ENCODE data around the gene PLB1. TPM values are rescaled to one million over a fixed set of nuclear protein-coding genes. Genes with fewer than 3 reads are reported as not detected.

The PLB1 gene
- polyA plus RNA-seq, 2 of the 4 experiments (the other 2 are of a cell fraction), result 0.26 to 1.4 TPM

DNA sequence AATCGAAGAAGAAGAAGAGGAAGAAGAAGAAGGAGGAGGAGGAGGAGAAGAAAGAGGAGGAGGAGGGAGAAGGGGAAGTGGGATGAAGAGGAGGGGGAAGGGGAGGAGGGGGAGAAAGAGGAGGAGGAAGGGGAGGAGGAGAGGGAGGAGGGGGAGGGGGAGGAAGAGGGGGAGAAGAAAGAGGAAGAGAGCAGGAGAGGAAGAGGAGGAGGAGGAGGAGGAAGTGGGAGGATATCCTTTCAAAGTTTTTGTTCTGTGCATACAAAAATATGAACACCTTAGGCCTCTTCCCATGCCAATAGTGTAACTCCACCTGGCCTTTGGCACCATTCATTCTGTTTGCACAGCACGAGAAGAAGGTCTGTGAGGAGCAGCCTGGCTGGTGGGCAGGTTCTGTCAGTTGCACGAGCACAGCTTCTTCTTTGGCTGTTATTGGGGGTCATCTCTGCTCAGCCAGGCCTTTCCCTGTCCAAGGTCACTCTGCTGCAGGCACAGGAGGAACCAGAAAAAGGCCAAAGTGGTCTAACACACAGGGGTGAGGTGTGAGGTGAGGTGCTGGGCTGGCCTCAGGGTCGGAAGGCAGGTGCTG is 25.8 kb upstream of the PLB1 start:
- H3K9me3 ChIP-seq, result no peaks in the 10 kb centered on the region
- TF ChIP-seq SREBF2 (IDR thresholded peaks at IDR 0.05) (no peak), ZNF302 (CRISPR knock-in tag; IDR thresholded peaks at IDR 0.05) (no peak), KDM5A (IDR thresholded peaks at IDR 0.05) (no peak), EHF (CRISPR knock-in tag; IDR thresholded peaks at IDR 0.05) (no peak), HDAC2 (IDR thresholded peaks at IDR 0.05) (no peak), HOXB13 (CRISPR knock-in tag; IDR thresholded peaks at IDR 0.05; ENCODE audit: low read depth) (no peak), HOXA7 (CRISPR knock-in tag; IDR thresholded peaks at IDR 0.05) (no peak), HOXB5 (CRISPR knock-in tag; IDR thresholded peaks at IDR 0.05) (no peak), NPAS2 (CRISPR knock-in tag; IDR thresholded peaks at IDR 0.05; ENCODE audit: borderline replicate concordance) (no peak), RNF2 (IDR thresholded peaks at IDR 0.05; ENCODE audit: borderline replicate concordance, low read depth) (no peak), NFE2L2 (conservative IDR thresholded peaks at IDR 0.05; ENCODE audit: low read length) (no peak), POLR2A (IDR thresholded peaks at IDR 0.05; ENCODE audit: low read length) (no peak), RFX5 (IDR thresholded peaks at IDR 0.05) (no peak), BHLHE40 (IDR thresholded peaks at IDR 0.05; ENCODE audit: low read depth, low read length) (no peak)
- TF ChIP-seq, protein P1, sequence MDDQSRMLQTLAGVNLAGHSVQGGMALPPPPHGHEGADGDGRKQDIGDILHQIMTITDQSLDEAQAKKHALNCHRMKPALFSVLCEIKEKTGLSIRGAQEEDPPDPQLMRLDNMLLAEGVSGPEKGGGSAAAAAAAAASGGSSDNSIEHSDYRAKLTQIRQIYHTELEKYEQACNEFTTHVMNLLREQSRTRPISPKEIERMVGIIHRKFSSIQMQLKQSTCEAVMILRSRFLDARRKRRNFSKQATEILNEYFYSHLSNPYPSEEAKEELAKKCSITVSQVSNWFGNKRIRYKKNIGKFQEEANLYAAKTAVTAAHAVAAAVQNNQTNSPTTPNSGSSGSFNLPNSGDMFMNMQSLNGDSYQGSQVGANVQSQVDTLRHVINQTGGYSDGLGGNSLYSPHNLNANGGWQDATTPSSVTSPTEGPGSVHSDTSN (IDR thresholded peaks at IDR 0.05), result no peak
- TF ChIP-seq, protein P2, sequence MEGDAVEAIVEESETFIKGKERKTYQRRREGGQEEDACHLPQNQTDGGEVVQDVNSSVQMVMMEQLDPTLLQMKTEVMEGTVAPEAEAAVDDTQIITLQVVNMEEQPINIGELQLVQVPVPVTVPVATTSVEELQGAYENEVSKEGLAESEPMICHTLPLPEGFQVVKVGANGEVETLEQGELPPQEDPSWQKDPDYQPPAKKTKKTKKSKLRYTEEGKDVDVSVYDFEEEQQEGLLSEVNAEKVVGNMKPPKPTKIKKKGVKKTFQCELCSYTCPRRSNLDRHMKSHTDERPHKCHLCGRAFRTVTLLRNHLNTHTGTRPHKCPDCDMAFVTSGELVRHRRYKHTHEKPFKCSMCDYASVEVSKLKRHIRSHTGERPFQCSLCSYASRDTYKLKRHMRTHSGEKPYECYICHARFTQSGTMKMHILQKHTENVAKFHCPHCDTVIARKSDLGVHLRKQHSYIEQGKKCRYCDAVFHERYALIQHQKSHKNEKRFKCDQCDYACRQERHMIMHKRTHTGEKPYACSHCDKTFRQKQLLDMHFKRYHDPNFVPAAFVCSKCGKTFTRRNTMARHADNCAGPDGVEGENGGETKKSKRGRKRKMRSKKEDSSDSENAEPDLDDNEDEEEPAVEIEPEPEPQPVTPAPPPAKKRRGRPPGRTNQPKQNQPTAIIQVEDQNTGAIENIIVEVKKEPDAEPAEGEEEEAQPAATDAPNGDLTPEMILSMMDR (IDR thresholded peaks at IDR 0.05), result no peak
- TF ChIP-seq, protein P3, sequence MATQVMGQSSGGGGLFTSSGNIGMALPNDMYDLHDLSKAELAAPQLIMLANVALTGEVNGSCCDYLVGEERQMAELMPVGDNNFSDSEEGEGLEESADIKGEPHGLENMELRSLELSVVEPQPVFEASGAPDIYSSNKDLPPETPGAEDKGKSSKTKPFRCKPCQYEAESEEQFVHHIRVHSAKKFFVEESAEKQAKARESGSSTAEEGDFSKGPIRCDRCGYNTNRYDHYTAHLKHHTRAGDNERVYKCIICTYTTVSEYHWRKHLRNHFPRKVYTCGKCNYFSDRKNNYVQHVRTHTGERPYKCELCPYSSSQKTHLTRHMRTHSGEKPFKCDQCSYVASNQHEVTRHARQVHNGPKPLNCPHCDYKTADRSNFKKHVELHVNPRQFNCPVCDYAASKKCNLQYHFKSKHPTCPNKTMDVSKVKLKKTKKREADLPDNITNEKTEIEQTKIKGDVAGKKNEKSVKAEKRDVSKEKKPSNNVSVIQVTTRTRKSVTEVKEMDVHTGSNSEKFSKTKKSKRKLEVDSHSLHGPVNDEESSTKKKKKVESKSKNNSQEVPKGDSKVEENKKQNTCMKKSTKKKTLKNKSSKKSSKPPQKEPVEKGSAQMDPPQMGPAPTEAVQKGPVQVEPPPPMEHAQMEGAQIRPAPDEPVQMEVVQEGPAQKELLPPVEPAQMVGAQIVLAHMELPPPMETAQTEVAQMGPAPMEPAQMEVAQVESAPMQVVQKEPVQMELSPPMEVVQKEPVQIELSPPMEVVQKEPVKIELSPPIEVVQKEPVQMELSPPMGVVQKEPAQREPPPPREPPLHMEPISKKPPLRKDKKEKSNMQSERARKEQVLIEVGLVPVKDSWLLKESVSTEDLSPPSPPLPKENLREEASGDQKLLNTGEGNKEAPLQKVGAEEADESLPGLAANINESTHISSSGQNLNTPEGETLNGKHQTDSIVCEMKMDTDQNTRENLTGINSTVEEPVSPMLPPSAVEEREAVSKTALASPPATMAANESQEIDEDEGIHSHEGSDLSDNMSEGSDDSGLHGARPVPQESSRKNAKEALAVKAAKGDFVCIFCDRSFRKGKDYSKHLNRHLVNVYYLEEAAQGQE (IDR thresholded peaks at IDR 0.05), result no peak
- TF ChIP-seq, protein P4, sequence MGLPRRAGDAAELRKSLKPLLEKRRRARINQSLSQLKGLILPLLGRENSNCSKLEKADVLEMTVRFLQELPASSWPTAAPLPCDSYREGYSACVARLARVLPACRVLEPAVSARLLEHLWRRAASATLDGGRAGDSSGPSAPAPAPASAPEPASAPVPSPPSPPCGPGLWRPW (IDR thresholded peaks at IDR 0.05), result no peak
- ATAC-seq (no peak), DNase-seq (ENCODE audit: low read depth in 1 of 2, low spot score in 1 of 2) (no peak), FAIRE-seq (no peak)
- POLR2A ChIA-PET, result no interaction called here
- no peak overlapping the region for H3K4me3 ChIP-seq
- CTCF ChIA-PET, result interaction anchor here (0.6 to 1.3 kb wide), 4 partner anchors 18 to 786 kb away, joined by 3 to 4 read pairs (median 3); no protein-coding TSS in a partner anchor
- H3K27ac ChIP-seq, result no peak overlapping the region
- WGBS (ENCODE audit: missing lambda C conversion rate), result 69% methylated on average over 4 of the region's 4 CpGs
- H3K4me2 ChIP-seq, result no peak overlapping the region
- peaks cover 13% of the 10 kb centered on the region; the same call in 2 of the 3 replicates for H3K4me1 ChIP-seq

DNA sequence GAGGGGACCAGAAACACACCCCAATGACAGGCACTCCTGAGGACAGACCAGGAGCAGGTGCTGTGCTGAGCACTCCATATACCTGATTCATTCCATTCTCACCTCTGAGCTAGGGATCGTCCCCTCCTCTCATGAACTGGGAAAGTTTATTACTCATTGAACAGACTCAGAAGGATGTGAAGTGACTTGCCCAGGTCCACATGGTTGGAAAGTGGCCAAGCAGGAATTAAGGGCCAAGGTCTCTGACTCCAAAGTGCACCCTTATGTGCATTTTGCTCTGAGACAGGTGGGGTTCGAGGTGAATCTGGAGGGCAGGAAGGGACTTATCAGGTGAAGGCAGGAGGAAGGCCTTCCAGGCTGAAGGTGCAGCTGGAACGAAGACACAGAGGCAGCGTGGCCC is 25.1 kb upstream of the PLB1 start:
- CTCF ChIA-PET, result interaction anchor here (0.9 to 1.1 kb wide), 2 partner anchors 17 to 747 kb away, joined by 3 read pairs; no protein-coding TSS in a partner anchor
- Histone ChIP-seq H3K4me3 (no peak overlapping the region), H3K4me1 (peaks cover 13% of the 10 kb centered on the region; the same call in 2 of the 3 replicates), H3K9me3 (no peaks in the 10 kb centered on the region), H3K27ac (no peak overlapping the region), H3K4me2 (no peak overlapping the region)
- POLR2A ChIA-PET, result no interaction called here
- TF ChIP-seq HOXA7 (CRISPR knock-in tag; IDR thresholded peaks at IDR 0.05) (no peak), HEYL (CRISPR knock-in tag; IDR thresholded peaks at IDR 0.05) (no peak), CHD2 (IDR thresholded peaks at IDR 0.05; ENCODE audit: low read length, partially characterized antibody) (no peak), CBX8 (IDR thresholded peaks at IDR 0.05) (no peak), KDM1A (IDR thresholded peaks at IDR 0.05; ENCODE audit: low read depth) (no peak), BHLHE40 (IDR thresholded peaks at IDR 0.05; ENCODE audit: low read depth, low read length) (no peak), ZC3H11A (IDR thresholded peaks at IDR 0.05) (no peak), FOSB (CRISPR knock-in tag; IDR thresholded peaks at IDR 0.05) (no peak), MYC (IDR thresholded peaks at IDR 0.05; ENCODE audit: borderline replicate concordance, low read length) (no peak), POLR2A (IDR thresholded peaks at IDR 0.05; ENCODE audit: low read length) (no peak), CBX2 (IDR thresholded peaks at IDR 0.05; ENCODE audit: borderline replicate concordance, low read depth) (no peak), SREBF2 (IDR thresholded peaks at IDR 0.05) (no peak), ESRRA (IDR thresholded peaks at IDR 0.05; ENCODE audit: borderline replicate concordance, low read length) (no peak), RFX5 (IDR thresholded peaks at IDR 0.05) (no peak), EHF (CRISPR knock-in tag; IDR thresholded peaks at IDR 0.05) (no peak), KDM5A (IDR thresholded peaks at IDR 0.05) (no peak), PHF8 (IDR thresholded peaks at IDR 0.05; ENCODE audit: borderline replicate concordance, low read depth) (no peak), ZFP36 (IDR thresholded peaks at IDR 0.05; ENCODE audit: borderline replicate concordance, partially characterized antibody) (no peak), JUNB (IDR thresholded peaks at IDR 0.05) (no peak)
- TF ChIP-seq, protein P1 (IDR thresholded peaks at IDR 0.05), result no peak
- ATAC-seq, result no peak
- 76% methylated on average over 4 of the region's 4 CpGs for WGBS (ENCODE audit: missing lambda C conversion rate)
- no peak for FAIRE-seq
- no peak for DNase-seq (ENCODE audit: low read depth in 1 of 2, low spot score in 1 of 2)

Data from A549 (cell line).